Osteoblast (primary cell): ENCODE results near the gene EIF3B. TPM values are rescaled to one million over a fixed set of nuclear protein-coding genes. Genes with fewer than 3 reads are reported as not detected.
"Not testable (repeated sequence)": the region's sequence is repeated elsewhere in the genome, so short reads cannot be mapped to it uniquely, and the experiment has no call there.

ENCODE experiments used
- DNase-seq: peaks from one replicate; pipeline ENCODE4 v3.0.0; 2011; ENCODE audit warnings: low spot score, mixed read lengths; ENCODE audit not compliant: insufficient read length; ENCODE audit errors: missing footprints
- H2AFZ ChIP-seq: 2 replicates; pipeline ENCODE4 v1.6.0; 2011; ENCODE audit warnings: mild to moderate bottlenecking, low read length
- H3K27ac ChIP-seq: 2 replicates; pipeline ENCODE4 v1.5.1; 2011; ENCODE audit warnings: mild to moderate bottlenecking, low read depth, low read length, moderate library complexity
- H3K27me3 ChIP-seq: 2 replicates; pipeline ENCODE4 v1.6.0; 2012; ENCODE audit warnings: mild to moderate bottlenecking, control low read depth, inconsistent platforms, low read length, moderate library complexity; ENCODE audit not compliant: insufficient read depth
- H3K36me3 ChIP-seq: 2 replicates; pipeline ENCODE4 v1.5.1; 2011; ENCODE audit warnings: mild to moderate bottlenecking, low read length, control low read depth, moderate library complexity; ENCODE audit not compliant: insufficient read depth
- H3K4me1 ChIP-seq: 2 replicates; pipeline ENCODE4 v1.5.1; 2011; ENCODE audit warnings: mild to moderate bottlenecking, low read length, control low read depth, moderate library complexity; ENCODE audit not compliant: insufficient read depth
- H3K4me2 ChIP-seq: 2 replicates; pipeline ENCODE4 v1.6.0; 2011; ENCODE audit warnings: mild to moderate bottlenecking, low read length; ENCODE audit not compliant: insufficient read depth
- H3K4me3 ChIP-seq: fragments of 200-600 bp; sonication (generic); 3 replicates; pipeline ENCODE4 v1.5.1; 2012; ENCODE audit warnings: mild to moderate bottlenecking, low read length, inconsistent platforms; ENCODE audit not compliant: insufficient read depth
- H3K79me2 ChIP-seq: 2 replicates; pipeline ENCODE4 v1.6.0; 2012; ENCODE audit warnings: mild to moderate bottlenecking, low read length, control low read depth, inconsistent platforms; ENCODE audit not compliant: insufficient read depth
- H3K9me3 ChIP-seq: 2 replicates; pipeline ENCODE4 v1.5.1; 2011; ENCODE audit warnings: low read depth, low read length, control low read depth
- H4K20me1 ChIP-seq: 2 replicates; pipeline ENCODE4 v1.6.0; 2012; ENCODE audit warnings: mild to moderate bottlenecking, low read length, control low read depth; ENCODE audit not compliant: insufficient read depth
- total RNA-seq: library from RNA; depleted of rRNA; stranded (reverse); fragments of >200 nt; gene quantifications from 2 replicates; pipeline ENCODE4 v1.2.3, GENCODE V29; 2012
- TF ChIP-seq, protein P1 (sequence below): IDR thresholded peaks from 2 replicates; pipeline ENCODE4 v1.5.1; 2011; ENCODE audit warnings: mild to moderate bottlenecking, low read depth, low read length, moderate library complexity; ENCODE audit errors: extremely low read depth

The EIF3B gene
- total RNA-seq, 1 donor: 176 TPM

DNA sequence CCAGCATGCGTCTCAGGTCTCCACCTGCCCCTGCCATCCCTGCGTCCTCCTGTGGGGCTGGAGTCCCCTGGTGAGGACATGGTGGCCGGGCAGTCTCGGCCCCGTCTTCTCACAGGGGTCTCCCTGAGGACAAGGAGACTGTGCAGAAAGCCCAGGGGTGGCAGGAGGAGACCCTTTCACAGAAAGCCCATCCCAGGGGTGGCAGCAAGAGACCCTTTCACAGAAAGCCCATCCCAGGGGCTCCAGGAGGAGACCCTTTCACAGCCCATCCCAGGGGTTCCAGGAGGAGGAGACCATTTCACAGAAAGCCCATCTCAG lies 34.0 kb downstream of the EIF3B start:
- TF ChIP-seq, protein P1, sequence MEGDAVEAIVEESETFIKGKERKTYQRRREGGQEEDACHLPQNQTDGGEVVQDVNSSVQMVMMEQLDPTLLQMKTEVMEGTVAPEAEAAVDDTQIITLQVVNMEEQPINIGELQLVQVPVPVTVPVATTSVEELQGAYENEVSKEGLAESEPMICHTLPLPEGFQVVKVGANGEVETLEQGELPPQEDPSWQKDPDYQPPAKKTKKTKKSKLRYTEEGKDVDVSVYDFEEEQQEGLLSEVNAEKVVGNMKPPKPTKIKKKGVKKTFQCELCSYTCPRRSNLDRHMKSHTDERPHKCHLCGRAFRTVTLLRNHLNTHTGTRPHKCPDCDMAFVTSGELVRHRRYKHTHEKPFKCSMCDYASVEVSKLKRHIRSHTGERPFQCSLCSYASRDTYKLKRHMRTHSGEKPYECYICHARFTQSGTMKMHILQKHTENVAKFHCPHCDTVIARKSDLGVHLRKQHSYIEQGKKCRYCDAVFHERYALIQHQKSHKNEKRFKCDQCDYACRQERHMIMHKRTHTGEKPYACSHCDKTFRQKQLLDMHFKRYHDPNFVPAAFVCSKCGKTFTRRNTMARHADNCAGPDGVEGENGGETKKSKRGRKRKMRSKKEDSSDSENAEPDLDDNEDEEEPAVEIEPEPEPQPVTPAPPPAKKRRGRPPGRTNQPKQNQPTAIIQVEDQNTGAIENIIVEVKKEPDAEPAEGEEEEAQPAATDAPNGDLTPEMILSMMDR: no peak
- no peaks in the 10 kb centered on the region for H3K27me3 ChIP-seq
- H3K4me2 ChIP-seq: no peak overlapping the region
- no peaks in the 10 kb centered on the region for H3K36me3 ChIP-seq
- no peaks in the 10 kb centered on the region for H3K79me2 ChIP-seq
- H3K9me3 ChIP-seq: no peaks in the 10 kb centered on the region
- peaks cover 2% of the 10 kb centered on the region for H3K4me1 ChIP-seq
- H4K20me1 ChIP-seq: no peaks in the 10 kb centered on the region
- H3K4me3 ChIP-seq: no peak overlapping the region
- peak; percentile 55 for DNase-seq
- no peak overlapping the region for H3K27ac ChIP-seq
- no peak overlapping the region for H2AFZ ChIP-seq

DNA sequence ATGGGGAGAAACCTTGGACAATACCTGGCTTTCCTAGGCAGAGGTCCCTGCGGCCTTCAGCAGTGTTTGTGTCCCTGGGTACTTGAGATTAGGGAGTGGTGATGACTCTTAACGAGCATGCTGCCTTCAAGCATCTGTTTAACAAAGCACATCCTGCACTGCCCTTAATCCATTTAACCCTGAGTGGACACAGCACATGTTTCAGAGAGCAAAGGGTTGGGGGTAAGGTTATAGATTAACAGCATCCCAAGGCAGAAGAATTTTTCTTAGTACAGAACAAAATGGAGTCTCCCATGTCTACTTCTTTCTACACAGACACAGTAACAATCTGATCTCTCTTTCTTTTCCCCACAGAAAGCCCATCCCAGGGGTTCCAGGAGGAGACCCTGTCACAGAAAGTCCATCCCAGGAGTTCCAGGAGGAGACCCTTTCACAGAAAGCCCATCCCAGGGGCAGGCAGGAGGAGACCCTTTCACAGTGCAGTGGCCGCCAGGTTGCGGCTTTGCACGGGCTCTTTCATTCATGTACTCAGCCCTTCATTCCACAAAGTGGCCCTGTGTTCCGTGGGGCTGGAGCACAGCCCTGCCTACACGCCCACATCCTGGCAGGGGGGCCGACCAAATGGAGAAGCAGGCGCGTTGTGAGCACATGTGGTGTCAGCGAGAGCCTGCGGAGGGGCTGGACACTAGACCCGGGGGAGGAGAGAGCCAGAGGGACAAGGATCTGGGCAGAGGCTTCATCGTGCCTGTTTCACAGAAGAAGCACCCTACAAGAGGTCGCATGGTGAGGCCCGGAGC lies 35.6 kb downstream of the EIF3B start:
- H3K27ac ChIP-seq, H3K9me3 ChIP-seq, H2AFZ ChIP-seq, H3K36me3 ChIP-seq, H4K20me1 ChIP-seq, H3K4me3 ChIP-seq, H3K27me3 ChIP-seq, H3K4me1 ChIP-seq, H3K79me2 ChIP-seq: not testable (repeated sequence)
- DNase-seq: peak; percentile 30
- peak overlapping the region; percentile 13 for H3K4me2 ChIP-seq

DNA sequence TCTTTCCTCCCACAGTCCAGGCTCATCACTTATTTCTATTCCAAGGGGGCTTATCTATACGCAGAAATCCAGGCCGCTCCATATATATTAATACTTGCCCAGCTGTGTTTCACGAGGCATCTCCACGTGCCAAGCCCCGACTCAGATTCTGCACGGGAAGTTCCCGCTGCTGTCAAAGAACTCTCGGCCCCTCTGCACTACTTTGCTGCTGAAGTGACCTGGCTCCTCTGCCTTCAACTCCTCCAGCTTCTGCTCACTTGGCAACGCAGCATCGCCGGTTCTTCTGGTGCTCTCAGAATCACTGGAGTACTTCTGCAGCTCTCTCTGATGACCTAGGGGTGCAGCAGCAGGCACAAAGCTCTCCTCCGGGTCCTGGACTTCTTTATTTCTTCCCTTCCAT lies 39.1 kb downstream of the EIF3B start:
- TF ChIP-seq, protein P1: no peak
- Histone ChIP-seq H3K4me2 (no peak overlapping the region), H3K9me3 (no peaks in the 10 kb centered on the region), H4K20me1 (no peaks in the 10 kb centered on the region), H3K4me1 (peaks cover 2% of the 10 kb centered on the region), H3K4me3 (no peak overlapping the region), H3K27ac (no peak overlapping the region), H3K79me2 (no peaks in the 10 kb centered on the region), H3K36me3 (no peaks in the 10 kb centered on the region), H3K27me3 (no peaks in the 10 kb centered on the region), H2AFZ (no peak overlapping the region)
- DNase-seq: peak; percentile 87

DNA sequence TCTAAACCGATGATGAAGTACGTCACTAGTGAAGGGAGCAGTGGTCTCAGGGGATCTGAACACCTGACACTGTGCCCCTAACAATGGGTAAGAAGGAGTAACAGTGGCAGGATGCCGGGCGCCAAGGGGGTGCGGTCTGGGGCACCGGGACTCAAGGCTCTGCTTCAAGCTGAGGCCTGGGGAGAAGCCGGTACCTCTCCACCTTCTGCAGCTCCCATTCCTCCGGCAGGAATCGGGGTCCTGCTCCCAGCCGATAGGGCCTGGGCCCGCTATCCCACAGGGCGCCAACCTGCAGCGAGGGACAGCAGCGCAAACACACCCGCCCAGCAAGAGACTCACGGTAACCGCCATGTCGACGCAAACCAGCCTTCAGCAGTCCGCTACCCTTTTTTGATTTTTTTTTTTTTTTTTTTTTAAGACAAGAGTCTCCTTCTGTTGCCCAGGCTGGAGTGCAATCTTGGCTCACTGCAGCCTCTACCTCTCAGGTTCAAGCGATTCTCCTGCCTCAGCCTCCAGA lies 40.0 kb downstream of the EIF3B start:
- Histone ChIP-seq H3K4me1 (peaks cover 5% of the 10 kb centered on the region), H3K36me3 (no peaks in the 10 kb centered on the region), H4K20me1 (no peaks in the 10 kb centered on the region), H2AFZ (no peak overlapping the region), H3K4me2 (no peak overlapping the region), H3K9me3 (no peaks in the 10 kb centered on the region), H3K4me3 (no peak overlapping the region), H3K27me3 (no peaks in the 10 kb centered on the region), H3K79me2 (no peaks in the 10 kb centered on the region), H3K27ac (no peak overlapping the region)
- TF ChIP-seq, protein P1: no peak
- DNase-seq: peak; percentile 31
